NT2/D1 (cell line): ENCODE measurements around the gene DNAJA2.

Experiments used
- SUZ12 ChIP-seq: IDR thresholded peaks from 2 replicates; pipeline ENCODE4 v1.6.1; 2011; ENCODE audit not compliant: insufficient read length, insufficient read depth; ENCODE audit errors: extremely low read depth
- YY1 ChIP-seq: IDR thresholded peaks from 2 replicates; pipeline ENCODE4 v1.6.1; 2011; ENCODE audit not compliant: insufficient read length, insufficient read depth
- ZNF274 ChIP-seq: IDR thresholded peaks from 2 replicates; pipeline ENCODE4 v1.6.1; 2011; ENCODE audit warnings: mild to moderate bottlenecking, low read depth, low read length

DNA sequence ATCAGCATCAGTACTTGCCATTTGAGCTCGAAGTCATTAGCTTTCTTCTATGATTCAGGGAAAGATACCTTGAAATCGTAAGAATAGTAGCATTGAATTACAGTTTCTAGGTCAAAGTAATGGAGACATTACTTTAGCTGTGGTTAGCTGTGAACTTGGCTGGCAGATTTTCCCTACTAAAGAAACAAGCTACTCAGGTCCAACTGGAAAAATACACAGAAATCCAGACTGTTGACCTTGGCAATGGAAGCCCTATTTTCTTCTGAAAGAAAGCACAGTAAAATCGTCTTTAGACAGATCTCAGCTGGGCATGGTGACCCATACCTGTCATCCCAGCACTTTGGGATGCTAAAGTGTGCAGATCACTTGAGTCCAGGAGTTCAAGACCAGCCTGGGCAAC is 13.4 kb upstream of the DNAJA2 start:
- TF ChIP-seq SUZ12: no peak
- no peak for TF ChIP-seq ZNF274
- TF ChIP-seq YY1: no peak
